HG03469 (cell line): ENCODE results near the gene STX16.
"Not testable (repeated sequence)": the region's sequence is repeated elsewhere in the genome, so short reads cannot be mapped to it uniquely, and the experiment has no call there.

Experiments used
- ATAC-seq: cut with Tn5 transposase; IDR thresholded peaks from one replicate; pipeline ENCODE4 v1.9.1; 2021; ENCODE audit warnings: mild to moderate bottlenecking, moderate library complexity, moderate number of reproducible peaks; ENCODE audit not compliant: unreplicated experiment

The STX16 gene

GRCh38 chr20:58719971-58720371 is 68.9 kb downstream of the STX16 start:
- ATAC-seq, result no peak

GRCh38 chr20:58720890-58721289 is 69.8 kb downstream of the STX16 start:
- no peak for ATAC-seq

- no peak for ATAC-seq
Observed at GRCh38 chr20:58721951-58722778, 71.1 kb downstream of the STX16 start.

GRCh38 chr20:58722877-58723627 is 72.0 kb downstream of the STX16 start:
- no peak for ATAC-seq

GRCh38 chr20:58723628-58723984 is 72.5 kb downstream of the STX16 start:
- no peak for ATAC-seq

- ATAC-seq, result not testable (repeated sequence)
Observed at GRCh38 chr20:58726156-58726555, 75.1 kb downstream of the STX16 start.
